T-helper 1 cell treated with Interleukin-12 subunit alpha and Interleukin-12 subunit beta and Interleukin-4 antibody, amounts not matched to agents 30 μg/mL and 1 μg/mL, for 36 hours (primary cell): Measurements from ENCODE around the gene RTN4RL1.

Experiments
- H3K27ac Mint-ChIP-seq: one replicate; pipeline ENCODE4 v1.8.0; 2021; ENCODE audit warnings: mild to moderate bottlenecking, mixed read lengths
- H3K27me3 Mint-ChIP-seq: one replicate; pipeline ENCODE4 v1.8.0; 2021; ENCODE audit warnings: low read depth, mixed read lengths
- H3K36me3 Mint-ChIP-seq: one replicate; pipeline ENCODE4 v1.8.0; 2021; ENCODE audit warnings: low read depth, mixed read lengths
- H3K4me1 Mint-ChIP-seq: one replicate; pipeline ENCODE4 v1.8.0; 2021; ENCODE audit warnings: low read depth, mixed read lengths
- H3K4me3 Mint-ChIP-seq: one replicate; pipeline ENCODE4 v1.8.0; 2021; ENCODE audit warnings: mild to moderate bottlenecking, moderate library complexity, mixed read lengths
- H3K9me3 Mint-ChIP-seq: one replicate; pipeline ENCODE4 v1.8.0; 2021; ENCODE audit warnings: mixed read lengths

The RTN4RL1 gene

GRCh38 chr17:1979182-1979985 is 45.8 kb downstream of the RTN4RL1 start:
- H3K27ac Mint-ChIP-seq: no peak overlapping the region
- H3K9me3 Mint-ChIP-seq: no peaks in the 10 kb centered on the region
- no peaks in the 10 kb centered on the region for H3K36me3 Mint-ChIP-seq
- H3K4me3 Mint-ChIP-seq: no peak overlapping the region
- peaks cover 12% of the 10 kb centered on the region for H3K4me1 Mint-ChIP-seq
- peaks cover 34% of the 10 kb centered on the region for H3K27me3 Mint-ChIP-seq

- H3K27ac Mint-ChIP-seq: no peak overlapping the region
- no peak overlapping the region for H3K4me3 Mint-ChIP-seq
- H3K27me3 Mint-ChIP-seq: peaks cover 38% of the 10 kb centered on the region
- no peaks in the 10 kb centered on the region for H3K9me3 Mint-ChIP-seq
- H3K4me1 Mint-ChIP-seq: peaks cover 12% of the 10 kb centered on the region
- H3K36me3 Mint-ChIP-seq: no peaks in the 10 kb centered on the region
Measured at GRCh38 chr17:1978396-1978949, 46.7 kb downstream of the RTN4RL1 start.

- Mint-ChIP-seq H3K27ac (no peak overlapping the region), H3K4me3 (no peak overlapping the region)
Measured at GRCh38 chr17:1977583-1978395, 47.3 kb downstream of the RTN4RL1 start.

GRCh38 chr17:1976683-1977064 is 48.5 kb downstream of the RTN4RL1 start:
- Mint-ChIP-seq H3K27me3 (peaks cover 46% of the 10 kb centered on the region), H3K4me3 (no peak overlapping the region), H3K27ac (no peak overlapping the region), H3K36me3 (no peaks in the 10 kb centered on the region), H3K9me3 (peaks cover 3% of the 10 kb centered on the region), H3K4me1 (peaks cover 18% of the 10 kb centered on the region)

More at GRCh38 chr17:1977583-1978395, 47.3 kb downstream of the RTN4RL1 start:
- peaks cover 12% of the 10 kb centered on the region for H3K4me1 Mint-ChIP-seq
- no peaks in the 10 kb centered on the region for H3K9me3 Mint-ChIP-seq
- H3K27me3 Mint-ChIP-seq: peaks cover 40% of the 10 kb centered on the region
- H3K36me3 Mint-ChIP-seq: no peaks in the 10 kb centered on the region

GRCh38 chr17:1976000-1976682 is 49.0 kb downstream of the RTN4RL1 start:
- peaks cover 46% of the 10 kb centered on the region for H3K27me3 Mint-ChIP-seq

GRCh38 chr17:1975573-1975972 is 49.6 kb downstream of the RTN4RL1 start:
- peaks cover 18% of the 10 kb centered on the region for H3K4me1 Mint-ChIP-seq
- peaks cover 46% of the 10 kb centered on the region for H3K27me3 Mint-ChIP-seq
- peaks cover 12% of the 10 kb centered on the region for H3K9me3 Mint-ChIP-seq
- peak overlapping the region; percentile 42 for H3K27ac Mint-ChIP-seq
- H3K4me3 Mint-ChIP-seq: no peak overlapping the region
- no peaks in the 10 kb centered on the region for H3K36me3 Mint-ChIP-seq

More at GRCh38 chr17:1976000-1976682, 49.0 kb downstream of the RTN4RL1 start:
- no peak overlapping the region for H3K4me3 Mint-ChIP-seq
- peaks cover 18% of the 10 kb centered on the region for H3K4me1 Mint-ChIP-seq
- no peaks in the 10 kb centered on the region for H3K36me3 Mint-ChIP-seq
- H3K9me3 Mint-ChIP-seq: peaks cover 6% of the 10 kb centered on the region
- no peak overlapping the region for H3K27ac Mint-ChIP-seq

- Mint-ChIP-seq H3K4me1 (peaks cover 18% of the 10 kb centered on the region), H3K4me3 (no peak overlapping the region), H3K9me3 (peaks cover 12% of the 10 kb centered on the region), H3K36me3 (no peaks in the 10 kb centered on the region), H3K27me3 (peaks cover 39% of the 10 kb centered on the region), H3K27ac (no peak overlapping the region)
Measured at GRCh38 chr17:1972487-1973160, 52.5 kb downstream of the RTN4RL1 start.

GRCh38 chr17:1970843-1971384 is 54.2 kb downstream of the RTN4RL1 start:
- Mint-ChIP-seq H3K27me3 (peaks cover 35% of the 10 kb centered on the region), H3K9me3 (peaks cover 12% of the 10 kb centered on the region), H3K4me3 (no peak overlapping the region), H3K4me1 (peaks cover 13% of the 10 kb centered on the region), H3K36me3 (no peaks in the 10 kb centered on the region), H3K27ac (no peak overlapping the region)

GRCh38 chr17:1969712-1970111 is 55.4 kb downstream of the RTN4RL1 start:
- H3K27ac Mint-ChIP-seq: no peak overlapping the region
- H3K9me3 Mint-ChIP-seq: peaks cover 12% of the 10 kb centered on the region
- peaks cover 30% of the 10 kb centered on the region for H3K27me3 Mint-ChIP-seq
- no peak overlapping the region for H3K4me3 Mint-ChIP-seq
- H3K36me3 Mint-ChIP-seq: no peaks in the 10 kb centered on the region
- peaks cover 9% of the 10 kb centered on the region for H3K4me1 Mint-ChIP-seq

- Mint-ChIP-seq H3K4me1 (peaks cover 4% of the 10 kb centered on the region), H3K9me3 (peaks cover 9% of the 10 kb centered on the region), H3K4me3 (no peak overlapping the region), H3K27ac (peak overlapping the region; percentile 15), H3K36me3 (no peaks in the 10 kb centered on the region), H3K27me3 (peaks cover 18% of the 10 kb centered on the region)
Measured at GRCh38 chr17:1967213-1967612, 57.9 kb downstream of the RTN4RL1 start.

- no peak overlapping the region for H3K27ac Mint-ChIP-seq
- no peak overlapping the region for H3K4me3 Mint-ChIP-seq
- peaks cover 18% of the 10 kb centered on the region for H3K27me3 Mint-ChIP-seq
Measured at GRCh38 chr17:1966274-1967086, 58.7 kb downstream of the RTN4RL1 start.

GRCh38 chr17:1965556-1966273 is 59.4 kb downstream of the RTN4RL1 start:
- peaks cover 4% of the 10 kb centered on the region for H3K4me1 Mint-ChIP-seq
- no peak overlapping the region for H3K4me3 Mint-ChIP-seq
- H3K36me3 Mint-ChIP-seq: no peaks in the 10 kb centered on the region
- peaks cover 18% of the 10 kb centered on the region for H3K27me3 Mint-ChIP-seq
- peaks cover 2% of the 10 kb centered on the region for H3K9me3 Mint-ChIP-seq
- H3K27ac Mint-ChIP-seq: no peak overlapping the region

More at GRCh38 chr17:1966274-1967086, 58.7 kb downstream of the RTN4RL1 start:
- Mint-ChIP-seq H3K4me1 (peaks cover 4% of the 10 kb centered on the region), H3K9me3 (peaks cover 9% of the 10 kb centered on the region), H3K36me3 (no peaks in the 10 kb centered on the region)
